GM23338 (cell line): Measurements from ENCODE around the gene C3orf85.

Source experiments
- CTCF ChIP-seq, 2 experiments: fragments of 200-600 bp in 1 of 2; sonication (generic) in 1 of 2; conservative IDR thresholded peaks; 2 replicates each; pipeline versions ENCODE4 v1.5.1 to v1.6.1; 2016 to 2017; ENCODE audit warnings: antibody characterized with exemption in 2 of 2, low read depth in 2 of 2, mild to moderate bottlenecking in 2 of 2, moderate library complexity in 1 of 2
- POLR2AphosphoS5 ChIP-seq: IDR thresholded peaks from 2 replicates; pipeline ENCODE4 v1.6.1; 2016; ENCODE audit warnings: antibody characterized with exemption, low read depth

- TF ChIP-seq CTCF (conservative IDR thresholded peaks at IDR 0.05; ENCODE audit: low read depth in 2 of 2) (no peak), POLR2AphosphoS5 (no peak)
Observed at GRCh38 chr3:109122690-109123089, 13.8 kb upstream of the C3orf85 start.
